Mesendoderm (in vitro differentiated cells): Measurements from ENCODE around the gene KRTAP22-1.

Source experiments
- DNase-seq: peaks from one replicate; pipeline ENCODE4 v3.0.0; 2013
- H2AK5ac ChIP-seq: 2 replicates; pipeline ENCODE4 v1.6.1; 2013; ENCODE audit warnings: low read length, inconsistent platforms
- H2BK120ac ChIP-seq: 2 replicates; pipeline ENCODE4 v1.6.1; 2013; ENCODE audit warnings: low read depth, mild to moderate bottlenecking, low read length, moderate library complexity, mixed read lengths
- H2BK15ac ChIP-seq: replicated peaks from 2 replicates; pipeline ENCODE4 v1.6.1; 2013; ENCODE audit warnings: low read depth, mild to moderate bottlenecking, moderate library complexity
- H2BK5ac ChIP-seq: 2 replicates; pipeline ENCODE4 v1.6.1; 2013; ENCODE audit warnings: low read length, inconsistent platforms
- H3K18ac ChIP-seq: 2 replicates; pipeline ENCODE4 v1.6.1; 2013; ENCODE audit warnings: mild to moderate bottlenecking, low read length, mixed read lengths
- H3K23ac ChIP-seq: one replicate; pipeline ENCODE4 v1.6.1; 2013; ENCODE audit warnings: low read length
- H3K27ac ChIP-seq: 2 replicates; pipeline ENCODE4 v1.5.1; 2013; ENCODE audit warnings: low read depth, mild to moderate bottlenecking, inconsistent platforms, low read length, moderate library complexity
- H3K27me3 ChIP-seq: 2 replicates; pipeline ENCODE4 v1.6.1; 2013; ENCODE audit warnings: low read length, control low read depth, mild to moderate bottlenecking, inconsistent platforms; ENCODE audit not compliant: insufficient read depth, poor library complexity
- H3K36me3 ChIP-seq: 2 replicates; pipeline ENCODE4 v1.6.1; 2013; ENCODE audit warnings: low read length, inconsistent platforms; ENCODE audit not compliant: control insufficient read depth, insufficient read depth
- H3K4ac ChIP-seq: one replicate; pipeline ENCODE4 v1.6.1; 2013; ENCODE audit warnings: low read depth, mild to moderate bottlenecking, low read length, moderate library complexity
- H3K4me1 ChIP-seq: 2 replicates; pipeline ENCODE4 v1.6.1; 2013; ENCODE audit warnings: low read depth, low read length, inconsistent platforms; ENCODE audit not compliant: control insufficient read depth
- H3K4me2 ChIP-seq: 2 replicates; pipeline ENCODE4 v1.6.1; 2013; ENCODE audit warnings: low read length
- H3K4me3 ChIP-seq: 2 replicates; pipeline ENCODE4 v1.5.1; 2013; ENCODE audit warnings: mild to moderate bottlenecking, low read length
- H3K56ac ChIP-seq: one replicate; pipeline ENCODE4 v1.6.1; 2013; ENCODE audit warnings: low read length
- H3K79me1 ChIP-seq: 2 replicates; pipeline ENCODE4 v1.6.1; 2013; ENCODE audit warnings: low read length, inconsistent platforms
- H3K79me2 ChIP-seq: 2 replicates; pipeline ENCODE4 v1.6.1; 2013; ENCODE audit warnings: mild to moderate bottlenecking, low read length; ENCODE audit not compliant: control insufficient read depth, insufficient read depth
- H3K9ac ChIP-seq: 2 replicates; pipeline ENCODE4 v1.6.1; 2013; ENCODE audit warnings: low read length, inconsistent platforms
- H4K5ac ChIP-seq: one replicate; pipeline ENCODE4 v1.6.1; 2013; ENCODE audit warnings: low read length
- H4K8ac ChIP-seq: one replicate; pipeline ENCODE4 v1.6.1; 2013; ENCODE audit warnings: low read depth, mild to moderate bottlenecking, control low read depth, low read length, moderate library complexity
- WGBS: extraction: QIAGEN DNeasy Blood & Tissue Kit; methylation state at CpG from one replicate; pipeline ENCODE4 v1.1.7; 2013; ENCODE audit warnings: low lambda C conversion rate, missing lambda C conversion rate; ENCODE audit not compliant: insufficient coverage; ENCODE audit errors: extremely low coverage; 5-methylcytosine and 5-hydroxymethylcytosine counted together

Gene KRTAP22-1

GRCh38 chr21:30563630-30564029 is 37.3 kb upstream of the KRTAP22-1 start:
- no peak overlapping the region for H4K8ac ChIP-seq
- no peaks in the 10 kb centered on the region for H3K4me1 ChIP-seq
- no peak overlapping the region for H4K5ac ChIP-seq
- H3K79me2 ChIP-seq: no peaks in the 10 kb centered on the region
- no peak overlapping the region for H3K4me2 ChIP-seq
- no peak overlapping the region for H2BK15ac ChIP-seq
- no peak overlapping the region for H2AK5ac ChIP-seq
- H3K18ac ChIP-seq: no peak overlapping the region
- no peak overlapping the region for H2BK120ac ChIP-seq
- H3K4me3 ChIP-seq: no peak overlapping the region
- no CpG with 5 or more reads among the region's 2 CpGs for WGBS
- H2BK5ac ChIP-seq: no peak overlapping the region
- H3K23ac ChIP-seq: no peak overlapping the region
- H3K27ac ChIP-seq: no peak overlapping the region
- no peaks in the 10 kb centered on the region for H3K27me3 ChIP-seq
- no peak overlapping the region for H3K9ac ChIP-seq
- H3K79me1 ChIP-seq: no peaks in the 10 kb centered on the region
- H3K4ac ChIP-seq: no peak overlapping the region
- DNase-seq: no peak
- H3K56ac ChIP-seq: no peak overlapping the region
- H3K36me3 ChIP-seq: no peaks in the 10 kb centered on the region

DNA sequence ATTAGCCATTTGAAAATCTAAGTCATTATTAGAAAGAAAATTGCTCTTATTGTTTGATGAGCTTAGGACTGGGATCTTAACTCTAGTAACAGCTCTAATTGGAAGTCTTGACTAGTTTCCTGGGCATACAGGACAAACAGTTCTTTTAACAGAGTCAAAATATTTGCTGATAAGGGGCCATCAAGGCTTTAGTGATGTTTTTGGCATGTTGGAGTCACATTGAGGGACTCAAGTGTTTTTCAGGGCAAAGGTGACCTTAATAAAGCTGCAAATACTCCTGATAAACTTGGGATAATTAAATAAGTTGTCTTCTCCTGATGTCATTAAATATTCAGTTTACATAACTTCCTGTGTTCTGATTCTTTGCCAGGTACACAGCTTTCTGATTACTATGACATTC is 33.3 kb upstream of the KRTAP22-1 start:
- no peak overlapping the region for H3K27ac ChIP-seq

DNA sequence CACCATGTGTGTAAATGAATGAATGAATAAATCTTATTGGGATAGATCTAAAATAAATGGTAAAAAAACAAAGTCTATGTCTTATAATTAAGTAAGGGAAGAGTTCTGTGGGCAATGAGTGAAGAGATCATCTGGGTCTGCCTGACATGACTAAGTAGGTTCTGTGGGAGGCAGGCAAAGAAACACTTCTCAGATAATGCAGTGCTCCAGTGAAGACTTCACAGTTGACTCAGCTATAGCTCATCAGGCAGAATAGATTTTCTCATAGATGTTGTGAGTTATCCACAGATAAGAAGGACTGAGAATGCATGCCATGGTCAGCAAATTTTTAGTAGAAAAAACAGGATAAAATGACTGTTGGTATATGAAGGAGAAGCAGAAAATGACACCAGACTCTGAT is 23.1 kb upstream of the KRTAP22-1 start:
- H3K27me3 ChIP-seq: no peaks in the 10 kb centered on the region
- H4K8ac ChIP-seq: no peak overlapping the region
- H3K36me3 ChIP-seq: no peaks in the 10 kb centered on the region
- H3K56ac ChIP-seq: no peak overlapping the region
- no peak overlapping the region for H2BK15ac ChIP-seq
- no peak overlapping the region for H3K18ac ChIP-seq
- H3K9ac ChIP-seq: no peak overlapping the region
- no peak overlapping the region for H3K23ac ChIP-seq
- no peak for DNase-seq
- no peak overlapping the region for H2BK5ac ChIP-seq
- no peak overlapping the region for H2BK120ac ChIP-seq
- H4K5ac ChIP-seq: no peak overlapping the region
- no peak overlapping the region for H3K27ac ChIP-seq
- no peaks in the 10 kb centered on the region for H3K79me1 ChIP-seq
- no peaks in the 10 kb centered on the region for H3K4me1 ChIP-seq
- no peak overlapping the region for H3K4ac ChIP-seq
- H2AK5ac ChIP-seq: no peak overlapping the region
- H3K4me3 ChIP-seq: no peak overlapping the region
- no peaks in the 10 kb centered on the region for H3K79me2 ChIP-seq
- H3K4me2 ChIP-seq: no peak overlapping the region

More for the DNA sequence above, 33.3 kb upstream of the KRTAP22-1 start:
- no peak overlapping the region for H2BK15ac ChIP-seq
- no peaks in the 10 kb centered on the region for H3K79me2 ChIP-seq
- no peak overlapping the region for H2AK5ac ChIP-seq
- no peak overlapping the region for H2BK5ac ChIP-seq
- H2BK120ac ChIP-seq: no peak overlapping the region
- no peak overlapping the region for H3K23ac ChIP-seq
- no peak overlapping the region for H3K4me2 ChIP-seq
- no peaks in the 10 kb centered on the region for H3K36me3 ChIP-seq
- no peak overlapping the region for H4K5ac ChIP-seq
- H3K27me3 ChIP-seq: no peaks in the 10 kb centered on the region
- no peaks in the 10 kb centered on the region for H3K79me1 ChIP-seq
- H3K4me1 ChIP-seq: no peaks in the 10 kb centered on the region
- no peak overlapping the region for H3K18ac ChIP-seq
- H3K56ac ChIP-seq: no peak overlapping the region
- H4K8ac ChIP-seq: no peak overlapping the region
- H3K9ac ChIP-seq: no peak overlapping the region
- H3K4me3 ChIP-seq: no peak overlapping the region
- DNase-seq: no peak
- H3K4ac ChIP-seq: no peak overlapping the region

GRCh38 chr21:30579346-30579745 is 21.5 kb upstream of the KRTAP22-1 start:
- no peak overlapping the region for H4K5ac ChIP-seq
- H3K79me1 ChIP-seq: no peaks in the 10 kb centered on the region
- no peak overlapping the region for H2BK120ac ChIP-seq
- H3K9ac ChIP-seq: no peak overlapping the region
- DNase-seq: peak; percentile 1
- H3K18ac ChIP-seq: no peak overlapping the region
- H3K23ac ChIP-seq: no peak overlapping the region
- no peak overlapping the region for H3K4me3 ChIP-seq
- H3K27me3 ChIP-seq: no peaks in the 10 kb centered on the region
- H3K4me1 ChIP-seq: no peaks in the 10 kb centered on the region
- H2AK5ac ChIP-seq: no peak overlapping the region
- H3K4ac ChIP-seq: no peak overlapping the region
- H2BK15ac ChIP-seq: no peak overlapping the region
- H3K27ac ChIP-seq: no peak overlapping the region
- H4K8ac ChIP-seq: no peak overlapping the region
- no peaks in the 10 kb centered on the region for H3K79me2 ChIP-seq
- WGBS: no CpG with 5 or more reads among the region's 1 CpG
- no peak overlapping the region for H3K56ac ChIP-seq
- H2BK5ac ChIP-seq: no peak overlapping the region
- no peaks in the 10 kb centered on the region for H3K36me3 ChIP-seq
- no peak overlapping the region for H3K4me2 ChIP-seq

DNA sequence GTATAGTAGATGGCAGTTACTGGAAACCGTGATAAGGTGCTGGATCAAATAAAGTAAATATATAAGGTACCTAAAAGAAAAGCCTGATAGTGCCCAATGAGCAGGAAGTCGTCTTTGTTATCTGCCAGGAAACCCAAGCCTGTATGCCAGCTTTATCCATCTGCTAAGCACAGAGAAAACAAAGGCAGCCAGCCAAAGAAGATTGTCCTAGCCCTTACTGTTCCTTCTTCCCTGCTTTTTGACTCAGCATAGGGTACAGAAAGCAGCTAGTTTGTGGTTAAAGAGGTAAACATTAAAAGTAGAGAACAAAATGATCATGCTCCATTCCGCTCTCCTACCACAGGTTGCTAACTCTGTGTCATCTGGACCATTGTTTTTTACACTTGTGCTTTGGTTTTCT is 20.8 kb upstream of the KRTAP22-1 start:
- no peaks in the 10 kb centered on the region for H3K36me3 ChIP-seq
- H4K5ac ChIP-seq: no peak overlapping the region
- no peak overlapping the region for H2BK15ac ChIP-seq
- no peak overlapping the region for H3K23ac ChIP-seq
- H3K4me2 ChIP-seq: no peak overlapping the region
- no peaks in the 10 kb centered on the region for H3K79me2 ChIP-seq
- H3K18ac ChIP-seq: no peak overlapping the region
- no peaks in the 10 kb centered on the region for H3K27me3 ChIP-seq
- no peak overlapping the region for H2AK5ac ChIP-seq
- no peaks in the 10 kb centered on the region for H3K79me1 ChIP-seq
- H2BK5ac ChIP-seq: no peak overlapping the region
- H2BK120ac ChIP-seq: no peak overlapping the region
- whole genome bisulfite sequencing: no CpG with 5 or more reads among the region's 3 CpGs
- no peaks in the 10 kb centered on the region for H3K4me1 ChIP-seq
- no peak overlapping the region for H3K4me3 ChIP-seq
- H4K8ac ChIP-seq: no peak overlapping the region
- no peak for DNase-seq
- no peak overlapping the region for H3K56ac ChIP-seq
- H3K9ac ChIP-seq: no peak overlapping the region
- H3K4ac ChIP-seq: no peak overlapping the region
- no peak overlapping the region for H3K27ac ChIP-seq

DNA sequence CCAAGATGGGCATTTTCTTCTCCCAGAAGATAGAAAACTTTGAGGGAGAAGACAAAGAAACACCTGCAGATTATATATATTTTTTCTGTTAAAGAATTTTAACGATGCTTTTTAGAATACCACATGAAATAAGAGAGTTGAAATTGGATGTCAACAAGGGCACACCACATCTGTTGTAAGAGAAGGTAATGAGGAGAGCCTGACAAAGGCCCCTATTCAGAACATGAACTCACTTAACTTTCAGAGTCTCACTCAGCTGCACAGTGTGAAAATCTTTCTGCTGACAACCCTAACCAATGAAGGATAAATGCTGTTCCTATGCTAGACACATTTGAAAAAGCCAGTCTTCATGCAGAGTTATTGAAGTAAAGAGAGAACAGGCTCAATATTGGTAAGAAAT is 18.0 kb upstream of the KRTAP22-1 start:
- H2BK5ac ChIP-seq: no peak overlapping the region
- H3K23ac ChIP-seq: no peak overlapping the region
- H4K8ac ChIP-seq: no peak overlapping the region
- no peaks in the 10 kb centered on the region for H3K79me1 ChIP-seq
- no peak overlapping the region for H3K9ac ChIP-seq
- H3K79me2 ChIP-seq: no peaks in the 10 kb centered on the region
- no peak overlapping the region for H3K27ac ChIP-seq
- H3K4me2 ChIP-seq: no peak overlapping the region
- H4K5ac ChIP-seq: no peak overlapping the region
- DNase-seq: no peak
- no peak overlapping the region for H3K4me3 ChIP-seq
- no peaks in the 10 kb centered on the region for H3K36me3 ChIP-seq
- no CpG with 5 or more reads among the region's 1 CpG for WGBS
- H2BK15ac ChIP-seq: no peak overlapping the region
- H2BK120ac ChIP-seq: no peak overlapping the region
- no peaks in the 10 kb centered on the region for H3K27me3 ChIP-seq
- H3K4ac ChIP-seq: no peak overlapping the region
- no peak overlapping the region for H2AK5ac ChIP-seq
- H3K18ac ChIP-seq: no peak overlapping the region
- H3K56ac ChIP-seq: no peak overlapping the region
- H3K4me1 ChIP-seq: no peaks in the 10 kb centered on the region
